ENCODE results near the gene TCF21.
A peak's percentile ranks its signal among the peaks of the same experiment; 100 is the strongest.
"Not testable (repeated sequence)": the region's sequence is repeated elsewhere in the genome, so short reads cannot be mapped to it uniquely, and the experiment has no call there.

Gene TCF21

DNA sequence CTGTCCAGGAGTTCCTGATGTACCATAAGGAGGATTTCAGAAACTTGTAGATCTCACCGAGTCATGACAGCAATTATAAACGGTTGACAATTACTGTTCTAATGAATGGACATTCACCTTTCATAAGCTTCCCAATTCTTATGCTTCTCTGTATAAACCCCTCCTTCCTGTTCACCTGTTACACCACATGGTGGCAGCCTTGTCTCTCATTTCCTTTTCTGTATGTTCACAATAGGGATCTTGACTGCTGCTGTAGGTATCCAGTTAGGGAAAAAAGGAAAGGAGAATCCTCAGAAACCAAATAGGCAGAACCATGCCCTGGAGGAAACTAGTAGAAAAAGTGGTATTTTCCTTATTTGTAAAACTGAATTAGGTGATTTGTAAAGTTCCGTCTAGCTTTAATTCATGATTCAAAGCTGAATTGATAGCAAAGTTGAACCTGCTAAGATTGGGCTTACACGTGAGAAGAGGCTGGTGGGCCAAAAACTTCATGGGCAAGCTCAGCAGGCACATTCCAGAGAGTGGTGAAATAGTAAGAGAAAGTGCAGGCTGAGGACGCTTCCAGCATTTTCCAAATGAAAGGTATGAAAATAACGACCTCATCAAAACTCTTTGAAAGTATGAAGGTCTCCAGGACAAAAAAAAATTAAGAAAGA lies 35.2 kb downstream of the TCF21 start:
- DNase-seq (ENCODE audit: low spot score) = peak; percentile 68

DNA sequence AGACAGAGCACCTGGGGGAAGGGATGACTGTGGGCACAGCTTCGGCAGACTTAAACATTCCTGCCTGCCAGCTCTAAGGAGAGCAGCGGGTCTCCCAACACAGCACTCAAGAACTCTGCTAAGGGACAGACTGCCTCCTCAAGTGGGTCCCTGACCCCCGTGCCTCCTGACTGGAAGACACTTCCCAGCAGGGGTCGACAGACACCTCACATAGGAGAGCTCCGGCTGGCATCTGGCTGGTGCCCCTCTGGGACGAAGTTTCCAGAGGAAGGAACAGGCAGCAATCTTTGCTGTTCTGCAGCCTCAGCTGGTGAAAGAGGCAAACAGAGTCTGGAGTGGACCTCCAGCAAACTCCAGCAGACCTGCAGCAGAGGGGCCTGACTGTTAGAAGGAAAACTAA lies 42.3 kb downstream of the TCF21 start:
- DNase-seq (ENCODE audit: low spot score) = not testable (repeated sequence)

DNA sequence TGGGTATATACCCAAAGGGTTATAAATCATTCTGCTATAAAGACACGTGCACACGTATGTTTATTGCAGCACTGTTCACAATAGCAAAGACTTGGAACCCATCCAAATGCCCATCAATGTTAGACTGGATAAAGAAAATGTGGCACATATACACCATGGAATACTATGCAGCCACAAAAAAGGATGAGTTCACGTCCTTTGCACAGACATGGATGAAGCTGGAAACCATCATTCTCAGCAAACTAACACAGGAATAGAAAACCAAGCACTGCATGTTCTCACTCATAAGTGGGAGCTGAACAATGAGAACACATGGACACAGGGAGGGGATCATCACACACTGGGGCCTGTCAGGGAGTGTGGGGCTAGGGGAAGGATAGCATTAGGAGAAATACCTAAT lies 47.4 kb downstream of the TCF21 start:
- not testable (repeated sequence) for DNase-seq (ENCODE audit: low spot score)

DNA sequence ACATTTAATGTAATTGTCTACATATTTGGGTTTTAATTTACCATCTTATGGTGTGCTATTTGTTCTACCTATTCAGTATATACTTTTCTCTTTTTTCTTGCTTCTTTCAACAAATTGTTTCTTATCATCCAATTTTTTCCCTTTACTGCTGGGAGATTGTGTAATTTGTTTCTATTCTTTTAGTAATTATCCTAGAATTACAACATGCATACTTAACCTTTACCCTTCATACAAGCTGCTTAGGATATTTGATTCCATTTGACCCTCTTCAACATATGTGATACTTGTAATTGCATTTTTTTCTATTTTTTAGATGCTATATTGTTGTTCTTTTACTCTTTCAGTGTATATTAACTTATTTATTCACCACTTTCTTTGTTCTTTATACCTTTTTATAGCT lies 49.0 kb downstream of the TCF21 start:
- DNase-seq (ENCODE audit: low spot score) = no peak

DNA sequence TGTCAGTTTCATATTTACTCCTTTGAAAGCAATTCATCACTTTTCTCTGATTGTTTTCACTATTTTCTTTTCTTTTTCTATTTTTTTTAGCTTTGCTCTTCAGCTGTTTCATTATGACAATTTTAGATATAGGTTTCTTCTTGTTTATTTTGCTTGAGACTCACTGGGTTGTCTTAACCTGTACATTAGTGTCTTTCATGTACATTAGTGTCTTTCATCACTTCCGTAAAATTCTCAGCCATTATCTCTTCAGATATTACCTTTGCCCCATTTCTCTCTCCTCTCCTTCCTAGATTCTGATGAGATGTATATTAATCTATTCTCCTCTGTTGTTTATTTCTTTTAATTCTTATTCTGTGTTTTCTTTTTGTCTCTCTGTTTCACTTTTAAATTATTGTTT lies 49.6 kb downstream of the TCF21 start:
- DNase-seq (ENCODE audit: low spot score) = no peak

DNA sequence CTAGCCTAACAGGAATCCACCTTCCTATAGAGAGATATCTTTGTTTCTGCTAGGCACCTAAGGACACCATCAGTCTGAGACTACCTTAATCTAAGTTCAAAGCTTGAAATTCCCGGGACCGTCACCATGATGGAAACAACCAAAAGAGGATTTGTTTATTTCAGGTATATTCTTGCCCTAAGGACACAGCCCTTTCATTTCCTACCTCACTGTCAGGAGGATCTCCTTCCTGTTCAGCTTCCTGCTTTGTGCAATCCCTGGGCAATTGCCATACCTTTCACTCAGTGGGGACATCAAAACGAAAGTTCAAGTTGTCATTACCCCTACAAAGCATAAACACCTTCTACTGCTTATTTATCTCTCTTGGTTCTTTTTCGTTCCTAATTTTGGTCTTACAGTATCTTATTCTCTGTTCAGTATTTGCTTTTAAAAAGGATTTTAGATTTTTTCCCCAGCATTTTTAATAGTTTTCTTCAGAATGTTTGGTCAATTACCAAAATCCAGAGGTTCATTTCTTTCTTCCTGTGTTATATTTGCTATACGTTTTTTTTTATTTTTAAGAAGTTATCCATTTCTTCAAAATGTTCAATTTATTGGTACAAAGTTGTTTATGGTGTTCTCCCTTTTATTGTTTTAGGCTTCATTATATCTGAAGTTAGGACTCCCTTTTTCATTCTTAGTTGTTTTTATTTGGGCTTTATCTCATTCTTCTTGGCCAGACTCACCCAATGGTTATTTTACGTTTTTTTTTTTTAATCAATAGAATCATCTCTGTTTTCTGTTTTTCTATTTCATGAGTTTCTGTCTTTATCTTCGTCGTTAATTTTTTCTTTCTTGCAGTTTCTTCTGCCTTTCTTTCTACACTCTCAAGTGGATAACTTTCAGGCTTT lies 51.1 kb downstream of the TCF21 start:
- DNase-seq (ENCODE audit: low spot score) = no peak

Measured in AG20443 (cell line).